H9 (cell line): Measurements from ENCODE around the gene GPR141. TPM values are rescaled to one million over a fixed set of nuclear protein-coding genes. Genes with fewer than 3 reads are reported as not detected.

Experiments
- DNase-seq: peaks from one replicate; pipeline ENCODE4 v3.0.0-alpha.2; 2017
- H2AFZ ChIP-seq: one replicate; pipeline ENCODE4 v1.6.1; 2013; ENCODE audit warnings: mild to moderate bottlenecking, low read length, control low read depth, moderate library complexity
- H2AK5ac ChIP-seq: 2 replicates; pipeline ENCODE4 v1.6.1; 2013; ENCODE audit warnings: low read length, control low read depth, mixed read lengths; ENCODE audit not compliant: insufficient read length
- H2BK120ac ChIP-seq: one replicate; pipeline ENCODE4 v1.6.1; 2013; ENCODE audit warnings: low read depth, mild to moderate bottlenecking, low read length, control low read depth, inconsistent platforms; ENCODE audit not compliant: poor library complexity, severe bottlenecking
- H2BK12ac ChIP-seq: 2 replicates; pipeline ENCODE4 v1.6.1; 2013; ENCODE audit warnings: low read length, control low read depth, mixed read lengths, low read depth; ENCODE audit not compliant: insufficient read length
- H2BK15ac ChIP-seq: 2 replicates; pipeline ENCODE4 v1.6.1; 2013; ENCODE audit warnings: low read depth, low read length, control low read depth
- H2BK20ac ChIP-seq: one replicate; pipeline ENCODE4 v1.6.1; 2013; ENCODE audit warnings: low read depth, mild to moderate bottlenecking, low read length, control low read depth, inconsistent platforms; ENCODE audit not compliant: poor library complexity, severe bottlenecking
- H2BK5ac ChIP-seq: 2 replicates; pipeline ENCODE4 v1.6.1; 2013; ENCODE audit warnings: low read length, control low read depth, mixed read lengths; ENCODE audit not compliant: insufficient read length
- H3K14ac ChIP-seq: 2 replicates; pipeline ENCODE4 v1.6.1; 2013; ENCODE audit warnings: low read length, control low read depth; ENCODE audit not compliant: insufficient read depth
- H3K18ac ChIP-seq: 2 replicates; pipeline ENCODE4 v1.6.1; 2013; ENCODE audit warnings: low read depth, mild to moderate bottlenecking, mixed read lengths, low read length, control low read depth; ENCODE audit not compliant: insufficient read length
- H3K23ac ChIP-seq: 2 replicates; pipeline ENCODE4 v1.6.1; 2013; ENCODE audit warnings: low read length, control low read depth, mixed read lengths, low read depth; ENCODE audit not compliant: insufficient read length
- H3K23me2 ChIP-seq: 2 replicates; pipeline ENCODE4 v1.6.1; 2013; ENCODE audit warnings: low read depth, mild to moderate bottlenecking, mixed read lengths, low read length, control low read depth; ENCODE audit not compliant: insufficient read length, poor library complexity, severe bottlenecking
- H3K27ac ChIP-seq: 2 replicates; pipeline ENCODE4 v1.5.1; 2013; ENCODE audit warnings: low read length, control low read depth, mixed read lengths, low read depth; ENCODE audit not compliant: insufficient read length
- H3K27me3 ChIP-seq: 2 replicates; pipeline ENCODE4 v1.6.1; 2013; ENCODE audit warnings: low read length, control low read depth, inconsistent platforms; ENCODE audit not compliant: insufficient read depth
- H3K4ac ChIP-seq: 2 replicates; pipeline ENCODE4 v1.6.1; 2013; ENCODE audit warnings: low read depth, mild to moderate bottlenecking, control low read depth, inconsistent platforms, low read length, moderate library complexity
- H3K4me1 ChIP-seq: 2 replicates; pipeline ENCODE4 v1.6.1; 2013; ENCODE audit warnings: low read length, control low read depth, inconsistent platforms; ENCODE audit not compliant: insufficient read depth
- H3K4me2 ChIP-seq: 2 replicates; pipeline ENCODE4 v1.6.1; 2013; ENCODE audit warnings: low read length, control low read depth, mixed read lengths; ENCODE audit not compliant: insufficient read length, insufficient read depth
- H3K56ac ChIP-seq: 2 replicates; pipeline ENCODE4 v1.6.1; 2013; ENCODE audit warnings: low read depth, mild to moderate bottlenecking, mixed read lengths, low read length, control low read depth; ENCODE audit not compliant: insufficient read length
- H3K79me1 ChIP-seq: 2 replicates; pipeline ENCODE4 v1.6.1; 2013; ENCODE audit warnings: low read depth, mild to moderate bottlenecking, moderate library complexity, low read length, control low read depth, inconsistent platforms; ENCODE audit not compliant: insufficient read depth, poor library complexity, severe bottlenecking
- H3K79me2 ChIP-seq: 2 replicates; pipeline ENCODE4 v1.6.1; 2013; ENCODE audit warnings: low read length, control low read depth, inconsistent platforms; ENCODE audit not compliant: insufficient read depth
- H3K9ac ChIP-seq: 2 replicates; pipeline ENCODE4 v1.6.1; 2013; ENCODE audit warnings: low read length, control low read depth, mixed read lengths; ENCODE audit not compliant: insufficient read length; ENCODE audit errors: extremely low read depth
- H3K9me3 ChIP-seq: one replicate; pipeline ENCODE4 v1.6.1; 2013; ENCODE audit warnings: low read depth, low read length, inconsistent platforms; ENCODE audit not compliant: control insufficient read depth
- H3T11ph ChIP-seq: one replicate; pipeline ENCODE4 v1.6.1; 2013; ENCODE audit warnings: mild to moderate bottlenecking, low read length, control low read depth, inconsistent platforms
- H4K20me1 ChIP-seq: one replicate; pipeline ENCODE4 v1.6.1; 2013; ENCODE audit not compliant: control insufficient read depth, insufficient read length, insufficient read depth
- H4K5ac ChIP-seq: 2 replicates; pipeline ENCODE4 v1.6.1; 2013; ENCODE audit warnings: low read depth, mild to moderate bottlenecking, mixed read lengths, low read length, control low read depth; ENCODE audit not compliant: insufficient read length
- H4K8ac ChIP-seq: replicated peaks from 2 replicates; pipeline ENCODE4 v1.6.1; 2013; ENCODE audit warnings: low read length, control low read depth, mixed read lengths, low read depth; ENCODE audit not compliant: insufficient read length
- H4K91ac ChIP-seq: 2 replicates; pipeline ENCODE4 v1.6.1; 2013; ENCODE audit warnings: low read depth, mild to moderate bottlenecking, moderate library complexity, mixed read lengths, low read length, control low read depth; ENCODE audit not compliant: insufficient read length
- H3K27ac Mint-ChIP-seq, 3 experiments: 2 replicates in 2 of 3; 3 replicates in 1 of 3; pipeline ENCODE4 v1.8.0; 2020 to 2021; ENCODE audit warnings: mixed read lengths in 3 of 3, mild to moderate bottlenecking in 1 of 3, moderate library complexity in 1 of 3
- H3K27me3 Mint-ChIP-seq: 2 replicates; pipeline ENCODE4 v1.8.0; 2021; ENCODE audit warnings: low read depth, mild to moderate bottlenecking, moderate library complexity, mixed read lengths
- H3K36me3 Mint-ChIP-seq, 3 experiments: 2 replicates in 2 of 3; 3 replicates in 1 of 3; pipeline ENCODE4 v1.8.0; 2020 to 2021; ENCODE audit warnings: low read depth in 3 of 3, mixed read lengths in 3 of 3; ENCODE audit not compliant: insufficient read depth in 1 of 3
- H3K4me1 Mint-ChIP-seq, 2 experiments: 2 replicates each; pipeline ENCODE4 v1.8.0; 2020; ENCODE audit warnings: mixed read lengths in 2 of 2
- H3K4me3 Mint-ChIP-seq, 2 experiments: 2 replicates in 1 of 2; 3 replicates in 1 of 2; pipeline ENCODE4 v1.8.0; 2020 to 2021; ENCODE audit warnings: mild to moderate bottlenecking in 2 of 2, mixed read lengths in 2 of 2, moderate library complexity in 1 of 2
- H3K9me3 Mint-ChIP-seq, 2 experiments: 2 replicates in 1 of 2; 3 replicates in 1 of 2; pipeline ENCODE4 v1.8.0; 2020; ENCODE audit warnings: mild to moderate bottlenecking in 2 of 2, mixed read lengths in 2 of 2, moderate library complexity in 1 of 2
- CTCF ChIP-seq: fragments of 200-600 bp; sonication (generic); conservative IDR thresholded peaks from 3 replicates; pipeline ENCODE4 v1.8.0; 2021; ENCODE audit warnings: antibody characterized with exemption, mild to moderate bottlenecking
- WGBS: extraction: QIAGEN DNeasy Blood & Tissue Kit; methylation state at CpG from one replicate; pipeline ENCODE4 v1.1.7; 2013; ENCODE audit warnings: missing lambda C conversion rate, low lambda C conversion rate, mixed read lengths; ENCODE audit not compliant: insufficient read length; ENCODE audit errors: extremely low coverage; 5-methylcytosine and 5-hydroxymethylcytosine counted together
- total RNA-seq: library from RNA; stranded (reverse); gene quantifications from 2 replicates; pipeline ENCODE4 v1.2.1, GENCODE V29; 2021

Gene GPR141
- total RNA-seq, 1 experiment from 2014 or later = 0.50 TPM

GRCh38 chr7:37758501-37759045 lies 75.0 kb downstream of the GPR141 start:
- Histone ChIP-seq H2BK120ac (no peak overlapping the region), H3K9ac (no peak overlapping the region), H3T11ph (no peak overlapping the region), H2BK20ac (no peak overlapping the region), H3K9me3 (no peaks in the 10 kb centered on the region), H3K23me2 (no peaks in the 10 kb centered on the region), H2BK5ac (no peak overlapping the region), H3K4me1 (no peaks in the 10 kb centered on the region), H2AK5ac (no peak overlapping the region), H2BK12ac (no peak overlapping the region), H4K20me1 (no peaks in the 10 kb centered on the region), H3K27ac (no peak overlapping the region), H4K91ac (no peak overlapping the region), H3K4ac (no peak overlapping the region), H3K27me3 (no peaks in the 10 kb centered on the region), H3K23ac (no peak overlapping the region), H4K8ac (no peak overlapping the region), H2BK15ac (no peak overlapping the region), H3K79me2 (no peaks in the 10 kb centered on the region), H3K79me1 (no peaks in the 10 kb centered on the region), H3K14ac (no peak overlapping the region), H3K56ac (no peak overlapping the region), H4K5ac (no peak overlapping the region), H3K4me2 (no peak overlapping the region), H3K18ac (no peak overlapping the region), H2AFZ (no peak overlapping the region)
- Mint-ChIP-seq H3K27me3 (no peaks in the 10 kb centered on the region), H3K36me3 (no peaks in the 10 kb centered on the region; a peak in 1 of 7 replicates), H3K9me3 (no peaks in the 10 kb centered on the region; a peak in 1 of 5 replicates), H3K27ac (no peak overlapping the region), H3K4me1 (peaks cover 0 to 3% of the 10 kb centered on the region in 2 experiments; a peak in 1 of 4 replicates), H3K4me3 (no peak overlapping the region)
- no peak for TF ChIP-seq CTCF
- no peak for DNase-seq
- no CpG with 5 or more reads among the region's 3 CpGs for whole genome bisulfite sequencing
